HepG2 (cell line): ENCODE data around the gene CBX5. TPM values are rescaled to one million over a fixed set of nuclear protein-coding genes. Genes with fewer than 3 reads are reported as not detected.
"Not testable (repeated sequence)": the region's sequence is repeated elsewhere in the genome, so short reads cannot be mapped to it uniquely, and the experiment has no call there.

Source experiments
- ATAC-seq: fragments of 200-7000 bp; cut with Tn5 transposase; 3 replicates; pipeline ENCODE4 v1.9.1; 2020; ENCODE audit warnings: mild to moderate bottlenecking, moderate library complexity
- BruUV-seq: library from RNA; stranded (reverse); fragments of 400-500 nt; replicated peaks from 2 replicates; lab custom pipeline; 2021; lab: Mats Ljungman, UMichigan
- CTCF ChIA-PET: fragments of 300-600 bp; formaldehyde crosslinking; extraction: SDS; loops from one replicate; lab custom pipeline; 2021; ENCODE audit warnings: low total read pairs, inconsistent platforms, low intra/inter-chr PET ratio; lab: Yijun Ruan, JAX
- POLR2A ChIA-PET: fragments of 350-600 bp; sonication (Branson Sonifier 250); formaldehyde crosslinking; loops from one replicate; lab custom pipeline; 2020; ENCODE audit warnings: antibody characterized with exemption, inconsistent platforms; lab: Yijun Ruan, JAX
- DNase-seq: peaks from one replicate; pipeline ENCODE4 v3.0.0-alpha.2; 2015; ENCODE audit warnings: low spot score
- FAIRE-seq: peaks from 3 replicates; lab custom pipeline; 2011; peaks lifted over from hg19 to GRCh38; lab: Jason Lieb, UNC
- H2AFZ ChIP-seq: one replicate; pipeline ENCODE4 v1.6.1; 2011; ENCODE audit warnings: low read length, inconsistent platforms
- H3K27ac ChIP-seq: fragments of 300-600 bp; 3 replicates; pipeline ENCODE4 v1.8.0; 2011; ENCODE audit warnings: mixed run types, mild to moderate bottlenecking, mixed read lengths, low read length, inconsistent platforms; ENCODE audit not compliant: insufficient read depth; ENCODE audit errors: extremely low read length
- H3K27me3 ChIP-seq, 2 experiments: fragments of 200-600 bp in 1 of 2; 2 replicates in 1 of 2; 3 replicates in 1 of 2; pipeline versions ENCODE4 v1.6.0 to v1.8.0; 2011; ENCODE audit warnings: low read length in 2 of 2, mild to moderate bottlenecking in 2 of 2, moderate library complexity in 2 of 2, inconsistent platforms in 1 of 2; ENCODE audit not compliant: insufficient read depth in 2 of 2, control insufficient read depth in 1 of 2
- H3K36me3 ChIP-seq, 2 experiments: fragments of 200-600 bp in 1 of 2; replicated peaks in 1 of 2; 2 replicates in 1 of 2; 3 replicates in 1 of 2; pipeline versions ENCODE4 v1.5.1 to v1.8.0; 2011; ENCODE audit warnings: low read length in 2 of 2, inconsistent platforms in 1 of 2; ENCODE audit not compliant: insufficient read depth in 2 of 2, control insufficient read depth in 1 of 2
- H3K4me1 ChIP-seq: 2 replicates; pipeline ENCODE4 v1.5.1; 2012; ENCODE audit warnings: low read length, inconsistent platforms; ENCODE audit not compliant: insufficient read depth
- H3K4me2 ChIP-seq: 2 replicates; pipeline ENCODE4 v1.6.0; 2011; ENCODE audit warnings: low read depth, low read length, inconsistent platforms
- H3K4me3 ChIP-seq, 3 experiments: fragments of 200-600 bp in 1 of 3; sonication (generic), shearing (Covaris generic) in 1 of 3; replicated peaks in 1 of 3; 2 replicates each; pipeline ENCODE4 v1.5.1; 2011 to 2016; ENCODE audit warnings: low read length in 3 of 3, inconsistent platforms in 2 of 3, low read depth in 2 of 3, mild to moderate bottlenecking in 2 of 3, control low read depth in 1 of 3, mixed read lengths in 1 of 3; ENCODE audit not compliant: insufficient read depth in 1 of 3
- H3K79me2 ChIP-seq: one replicate; pipeline ENCODE4 v1.6.1; 2011; ENCODE audit warnings: low read length, inconsistent platforms; ENCODE audit not compliant: insufficient read depth
- H3K9ac ChIP-seq: 2 replicates; pipeline ENCODE4 v1.6.0; 2011; ENCODE audit warnings: mild to moderate bottlenecking, low read depth, low read length, inconsistent platforms; ENCODE audit not compliant: insufficient read depth
- H3K9me3 ChIP-seq: 2 replicates; pipeline ENCODE4 v1.5.1; 2012; ENCODE audit warnings: mild to moderate bottlenecking, low read length
- H4K20me1 ChIP-seq: 2 replicates; pipeline ENCODE4 v1.6.0; 2011; ENCODE audit warnings: inconsistent platforms, mild to moderate bottlenecking, low read length, moderate library complexity; ENCODE audit not compliant: insufficient read depth
- DNMT1 ChIP-seq: sonication (generic); formaldehyde crosslinking; IDR thresholded peaks from 2 replicates; pipeline ENCODE4 v1.5.1; 2020; ENCODE audit warnings: mild to moderate bottlenecking, missing genetic modification reagents
- GTF3A ChIP-seq: sonication (generic); formaldehyde crosslinking; conservative IDR thresholded peaks from 2 replicates; pipeline ENCODE4 v1.4.0; 2020; ENCODE audit warnings: mild to moderate bottlenecking, missing genetic modification reagents
- MAFK ChIP-seq, 2 experiments: IDR thresholded peaks in 1 of 2; conservative IDR thresholded peaks in 1 of 2; 2 replicates each; pipeline ENCODE4 v1.6.1; 2011; ENCODE audit warnings: improper control_type of control experiment in 2 of 2, low read length in 2 of 2
- NFE2 ChIP-seq: sonication (generic); formaldehyde crosslinking; IDR thresholded peaks from 2 replicates; pipeline ENCODE4 v1.4.0; 2020; ENCODE audit warnings: missing genetic modification reagents
- NONO ChIP-seq, 2 experiments: fragments of 450-650 bp in 1 of 2; sonication (generic) in 1 of 2; formaldehyde crosslinking in 1 of 2; IDR thresholded peaks in 1 of 2; conservative IDR thresholded peaks in 1 of 2; 2 replicates each; pipeline versions ENCODE4 v1.6.1 to v1.8.0; 2017 to 2022; ENCODE audit warnings: mild to moderate bottlenecking in 1 of 2, missing genetic modification reagents in 1 of 2, moderate library complexity in 1 of 2
- POGZ ChIP-seq: sonication (generic); formaldehyde crosslinking; IDR thresholded peaks from 2 replicates; pipeline ENCODE4 v1.4.0; 2020; ENCODE audit warnings: mild to moderate bottlenecking, missing genetic modification reagents
- PTBP1 ChIP-seq: fragments of 200-400 bp; formaldehyde crosslinking; IDR thresholded peaks from 2 replicates; pipeline ENCODE4 v1.6.1; 2018; ENCODE audit warnings: low read length, low read depth; ENCODE audit not compliant: poor library complexity, severe bottlenecking
- RFXANK ChIP-seq: IDR thresholded peaks from 2 replicates; pipeline ENCODE4 v1.6.1; 2016
- ZFP82 ChIP-seq: sonication (generic); formaldehyde crosslinking; IDR thresholded peaks from 2 replicates; pipeline ENCODE4 v1.5.1; 2020; ENCODE audit warnings: mild to moderate bottlenecking, missing genetic modification reagents, borderline replicate concordance
- ZNF530 ChIP-seq: sonication (generic); formaldehyde crosslinking; IDR thresholded peaks from 2 replicates; pipeline ENCODE4 v1.5.0; 2020; ENCODE audit warnings: low read depth, mild to moderate bottlenecking, missing genetic modification reagents
- ZNF720 ChIP-seq: sonication (generic); formaldehyde crosslinking; IDR thresholded peaks from 2 replicates; pipeline ENCODE4 v1.4.0; 2020; ENCODE audit warnings: missing genetic modification reagents
- WGBS: methylation state at CpG from one replicate; pipeline ENCODE4 v1.1.6; 2017; ENCODE audit warnings: low lambda C conversion rate; 5-methylcytosine and 5-hydroxymethylcytosine counted together
- in situ Hi-C: cut with HindIII; loops from 2 replicates; pipeline ENCODE4 v1.10.0; 2017; ENCODE audit warnings: low pct_unique_long_range_greater_than_20kb; ENCODE audit not compliant: extremely low pct_ligation_motif_present
- intact Hi-C: fragments of 100-400 bp; cut with micrococcal nuclease; formaldehyde crosslinking; loops from one replicate; pipeline ENCODE4 v1.10.0; 2022; ENCODE audit not compliant: unreplicated experiment
- polyA plus RNA-seq, 8 experiments: library from polyadenylated mRNA; depleted of rRNA in 3 of 8; stranded (reverse) in 7 of 8; unstranded in 1 of 8; fragments of >200 nt; fragmentation: Illumina TruSeq in 4 of 8; extraction: Trizol in 4 of 8; gene quantifications; 2 replicates each; pipeline versions ENCODE4 v1.2.1 to v1.2.3, GENCODE V29; 2011 to 2016; ENCODE audit warnings: low read depth in 4 of 8, missing spikeins in 1 of 8, mixed read lengths in 1 of 8; ENCODE audit not compliant: insufficient read depth in 1 of 8
- total RNA-seq, 5 experiments: library from RNA; depleted of rRNA; stranded (reverse); fragments of >200 nt; fragmentation: Illumina TruSeq; extraction: Trizol; gene quantifications; 2 replicates each; pipeline ENCODE4 v1.2.3, GENCODE V29; 2016; ENCODE audit warnings: low read depth in 1 of 5
- TF ChIP-seq, protein P1 (sequence below): sonication (generic); formaldehyde crosslinking; IDR thresholded peaks from 2 replicates; pipeline ENCODE4 v1.4.0; 2020; ENCODE audit warnings: missing genetic modification reagents, mild to moderate bottlenecking, borderline replicate concordance
- TF ChIP-seq, protein P2 (sequence below): sonication (generic); formaldehyde crosslinking; IDR thresholded peaks from 2 replicates; pipeline ENCODE4 v1.8.1; 2022; ENCODE audit warnings: mild to moderate bottlenecking, missing genetic modification reagents

The CBX5 gene
- total and polyA plus RNA-seq, 2 of the 13 experiments (the other 11 are each of a cell fraction or from before 2014, with no cell fraction given): 16.0 to 22.2 TPM

DNA sequence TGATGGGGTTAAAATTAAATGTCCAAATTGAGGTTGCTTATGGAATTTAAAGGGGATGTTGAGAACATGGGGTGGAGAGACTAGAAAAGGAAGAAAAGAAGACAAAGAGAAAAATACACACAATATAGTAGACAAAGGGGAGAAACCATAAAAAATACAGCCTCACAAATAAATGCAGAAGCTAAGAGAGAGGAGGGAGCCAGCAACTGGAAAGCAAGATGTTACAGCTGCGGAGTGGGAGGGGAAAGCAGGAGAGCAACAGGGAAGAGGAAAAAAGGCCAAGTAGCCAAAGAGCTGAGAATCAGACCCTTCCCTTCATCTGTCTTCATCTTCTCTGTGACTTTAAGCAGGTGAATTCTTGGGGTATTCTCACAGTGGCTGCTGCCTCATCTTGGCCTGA, 51.5 kb downstream of the CBX5 start (continued):
- TF ChIP-seq, protein P1, sequence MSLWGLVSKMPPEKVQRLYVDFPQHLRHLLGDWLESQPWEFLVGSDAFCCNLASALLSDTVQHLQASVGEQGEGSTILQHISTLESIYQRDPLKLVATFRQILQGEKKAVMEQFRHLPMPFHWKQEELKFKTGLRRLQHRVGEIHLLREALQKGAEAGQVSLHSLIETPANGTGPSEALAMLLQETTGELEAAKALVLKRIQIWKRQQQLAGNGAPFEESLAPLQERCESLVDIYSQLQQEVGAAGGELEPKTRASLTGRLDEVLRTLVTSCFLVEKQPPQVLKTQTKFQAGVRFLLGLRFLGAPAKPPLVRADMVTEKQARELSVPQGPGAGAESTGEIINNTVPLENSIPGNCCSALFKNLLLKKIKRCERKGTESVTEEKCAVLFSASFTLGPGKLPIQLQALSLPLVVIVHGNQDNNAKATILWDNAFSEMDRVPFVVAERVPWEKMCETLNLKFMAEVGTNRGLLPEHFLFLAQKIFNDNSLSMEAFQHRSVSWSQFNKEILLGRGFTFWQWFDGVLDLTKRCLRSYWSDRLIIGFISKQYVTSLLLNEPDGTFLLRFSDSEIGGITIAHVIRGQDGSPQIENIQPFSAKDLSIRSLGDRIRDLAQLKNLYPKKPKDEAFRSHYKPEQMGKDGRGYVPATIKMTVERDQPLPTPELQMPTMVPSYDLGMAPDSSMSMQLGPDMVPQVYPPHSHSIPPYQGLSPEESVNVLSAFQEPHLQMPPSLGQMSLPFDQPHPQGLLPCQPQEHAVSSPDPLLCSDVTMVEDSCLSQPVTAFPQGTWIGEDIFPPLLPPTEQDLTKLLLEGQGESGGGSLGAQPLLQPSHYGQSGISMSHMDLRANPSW (CRISPR knock-in tag): no peak
- no peak for TF ChIP-seq NFE2
- TF ChIP-seq ZNF720 (CRISPR knock-in tag): no peak
- no peak for TF ChIP-seq NONO (IDR thresholded peaks at IDR 0.05)
- no peak for TF ChIP-seq NONO (CRISPR knock-in tag; conservative IDR thresholded peaks at IDR 0.05)
- TF ChIP-seq, protein P2, sequence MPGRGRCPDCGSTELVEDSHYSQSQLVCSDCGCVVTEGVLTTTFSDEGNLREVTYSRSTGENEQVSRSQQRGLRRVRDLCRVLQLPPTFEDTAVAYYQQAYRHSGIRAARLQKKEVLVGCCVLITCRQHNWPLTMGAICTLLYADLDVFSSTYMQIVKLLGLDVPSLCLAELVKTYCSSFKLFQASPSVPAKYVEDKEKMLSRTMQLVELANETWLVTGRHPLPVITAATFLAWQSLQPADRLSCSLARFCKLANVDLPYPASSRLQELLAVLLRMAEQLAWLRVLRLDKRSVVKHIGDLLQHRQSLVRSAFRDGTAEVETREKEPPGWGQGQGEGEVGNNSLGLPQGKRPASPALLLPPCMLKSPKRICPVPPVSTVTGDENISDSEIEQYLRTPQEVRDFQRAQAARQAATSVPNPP (CRISPR knock-in tag): no peak
- TF ChIP-seq GTF3A (CRISPR knock-in tag): no peak
- TF ChIP-seq DNMT1 (CRISPR knock-in tag): no peak
- TF ChIP-seq MAFK (conservative IDR thresholded peaks at IDR 0.05 in 1 of 2, IDR thresholded peaks at IDR 0.05 in 1 of 2; ENCODE audit: low read length in 2 of 2): no peak
- TF ChIP-seq ZNF530 (CRISPR knock-in tag): no peak
- no peak for TF ChIP-seq PTBP1
- no peak for TF ChIP-seq RFXANK
- TF ChIP-seq POGZ (CRISPR knock-in tag): no peak
- TF ChIP-seq ZFP82 (CRISPR knock-in tag): no peak

DNA sequence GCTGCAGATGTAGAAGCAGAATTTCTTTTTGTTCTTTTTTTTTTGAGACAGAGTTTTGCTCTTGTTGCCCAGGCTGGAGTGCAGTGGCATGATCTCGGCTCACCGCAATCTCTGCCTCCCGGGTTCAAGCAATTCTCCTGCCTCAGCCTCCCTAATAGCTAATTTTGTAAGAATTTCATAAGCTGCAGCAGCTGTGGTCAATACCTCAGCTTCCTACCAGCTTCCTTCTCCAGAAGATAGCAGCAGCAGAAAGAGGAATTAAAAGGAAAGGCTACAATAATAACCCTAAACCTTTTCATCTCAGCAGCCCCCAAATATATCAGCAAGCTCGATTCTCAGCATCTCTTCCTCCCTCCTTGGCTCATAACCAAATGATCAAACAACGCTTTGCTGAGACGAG, 52.0 kb downstream of the CBX5 start:
- H3K79me2 ChIP-seq, intact Hi-C loops, H3K9me3 ChIP-seq, H3K9ac ChIP-seq, H2AFZ ChIP-seq, in situ Hi-C loops, H3K27ac ChIP-seq, H3K4me2 ChIP-seq, POLR2A ChIA-PET, H3K4me3 ChIP-seq, ATAC-seq, H3K36me3 ChIP-seq, H4K20me1 ChIP-seq, DNase-seq, FAIRE-seq, BruUV-seq, CTCF ChIA-PET, H3K4me1 ChIP-seq, H3K27me3 ChIP-seq: not testable (repeated sequence)
- WGBS: 49% methylated on average over 6 of the region's 6 CpGs
